NCI-H524 treated with DMSO at 0.1 percent for 48 hours (cell line): ENCODE measurements around the gene VAMP8.
"Not testable (repeated sequence)": the region's sequence is repeated elsewhere in the genome, so short reads cannot be mapped to it uniquely, and the experiment has no call there.

Experiments used
- DNase-seq: peaks from one replicate; lab custom pipeline; 2025; lab: John Stamatoyannopoulos, UW

Gene VAMP8

GRCh38 chr2:85598594-85599340, 21.4 kb downstream of the VAMP8 start:
- no peak for DNase-seq

GRCh38 chr2:85599468-85600234, 22.3 kb downstream of the VAMP8 start:
- no peak for DNase-seq

GRCh38 chr2:85600235-85600575, 22.8 kb downstream of the VAMP8 start:
- no peak for DNase-seq

- no peak for DNase-seq
Measured at GRCh38 chr2:85600951-85601770, 23.8 kb downstream of the VAMP8 start.

GRCh38 chr2:85601771-85602475, 24.5 kb downstream of the VAMP8 start:
- no peak for DNase-seq

- peak; percentile 19 for DNase-seq
Measured at GRCh38 chr2:85602476-85603234, 25.3 kb downstream of the VAMP8 start, which contains the start of gene TMEM150A. Gene TMEM150A, minus strand, starts transcription at chr2:85602698. Its CDS starts 750 bp downstream, at chr2:85601948.

GRCh38 chr2:85604133-85604444, 26.7 kb downstream of the VAMP8 start:
- DNase-seq, result not testable (repeated sequence)

GRCh38 chr2:85604568-85605339, 27.4 kb downstream of the VAMP8 start:
- DNase-seq, result no peak

GRCh38 chr2:85605406-85606115, 28.2 kb downstream of the VAMP8 start:
- no peak for DNase-seq

GRCh38 chr2:85606116-85606455, 28.7 kb downstream of the VAMP8 start:
- no peak for DNase-seq

GRCh38 chr2:85607268-85608215, 30.2 kb downstream of the VAMP8 start:
- DNase-seq, result no peak

- no peak for DNase-seq
Measured at GRCh38 chr2:85611217-85611704, 33.9 kb downstream of the VAMP8 start.

- peak; percentile 49 for DNase-seq
Measured at GRCh38 chr2:85611705-85612587, 34.6 kb downstream of the VAMP8 start, which contains the start of gene C2orf68. Gene C2orf68, minus strand, starts transcription at chr2:85612066. Its CDS starts 82 bp downstream, at chr2:85611984.

GRCh38 chr2:85613717-85614515, 36.5 kb downstream of the VAMP8 start:
- no peak for DNase-seq

GRCh38 chr2:85614757-85615156, 37.4 kb downstream of the VAMP8 start:
- not testable (repeated sequence) for DNase-seq

GRCh38 chr2:85615413-85615728, 38.0 kb downstream of the VAMP8 start:
- DNase-seq, result no peak

- not testable (repeated sequence) for DNase-seq
Measured at GRCh38 chr2:85617723-85618122, 40.3 kb downstream of the VAMP8 start.
